ENCODE results near the gene PACS1.

PACS1 gene

GRCh38 chr11:66293777-66294625, 223.9 kb downstream of the PACS1 start:
- Histone ChIP-seq H3K36me3 (no peaks in the 10 kb centered on the region), H3K4me1 (peaks cover 0 to 22% (median 15%) of the 10 kb centered on the region in 4 donors), H3K27ac (no peak overlapping the region), H3K9me3 (no peaks in the 10 kb centered on the region), H3K4me3 (no peak overlapping the region), H3K27me3 (peaks cover 0 to 57% of the 10 kb centered on the region in 2 donors)
- no peak for TF ChIP-seq CTCF (IDR thresholded peaks at IDR 0.05)
- intact Hi-C loops (cut with DNase I; ENCODE audit: low total_unique reads), result no loop called here
- DNase-seq, result no peak
